ENCODE data around the gene PSMB5.

Gene PSMB5

GRCh38 chr14:23043754-23044153, 9.1 kb upstream of the PSMB5 start:
- DNase-seq (ENCODE audit: low read depth) = no peak

GRCh38 chr14:23043145-23043544, 8.4 kb upstream of the PSMB5 start:
- no peak for DNase-seq (ENCODE audit: low read depth)

- no peak for DNase-seq (ENCODE audit: low read depth)
Measured at GRCh38 chr14:23042162-23042965, 7.7 kb upstream of the PSMB5 start, which contains the start of gene PSMB11. Gene PSMB11, plus strand, starts transcription at chr14:23042212. Its CDS starts 14 bp downstream, at chr14:23042226.

GRCh38 chr14:23041729-23042128, 7.0 kb upstream of the PSMB5 start:
- no peak for DNase-seq (ENCODE audit: low read depth)

GRCh38 chr14:23040100-23040499, 5.4 kb upstream of the PSMB5 start:
- no peak for DNase-seq (ENCODE audit: low read depth)

- no peak for DNase-seq (ENCODE audit: low read depth)
Measured at GRCh38 chr14:23035303-23036144, 824 bp upstream of the PSMB5 start.

- no peak for DNase-seq (ENCODE audit: low read depth)
Measured at GRCh38 chr14:23033801-23034497, 751 bp downstream of the PSMB5 start.

GRCh38 chr14:23033251-23033727, 1.4 kb downstream of the PSMB5 start:
- no peak for DNase-seq (ENCODE audit: low read depth)

GRCh38 chr14:23030936-23031335, 3.8 kb downstream of the PSMB5 start:
- no peak for DNase-seq (ENCODE audit: low read depth)

- DNase-seq (ENCODE audit: low read depth) = no peak
Measured at GRCh38 chr14:23028799-23029198, 5.9 kb downstream of the PSMB5 start.

- DNase-seq (ENCODE audit: low read depth) = no peak
Measured at GRCh38 chr14:23025151-23025814, 9.4 kb downstream of the PSMB5 start.

- no peak for DNase-seq (ENCODE audit: low read depth)
Measured at GRCh38 chr14:23024612-23025075, 10.1 kb downstream of the PSMB5 start.

GRCh38 chr14:23023795-23024152, 10.9 kb downstream of the PSMB5 start:
- DNase-seq (ENCODE audit: low read depth) = no peak

GRCh38 chr14:23023022-23023794, 11.5 kb downstream of the PSMB5 start:
- DNase-seq (ENCODE audit: low read depth) = no peak

- DNase-seq (ENCODE audit: low read depth) = no peak
Measured at GRCh38 chr14:23021889-23022442, 12.7 kb downstream of the PSMB5 start.

- no peak for DNase-seq (ENCODE audit: low read depth)
Measured at GRCh38 chr14:23021434-23021833, 13.3 kb downstream of the PSMB5 start.

- no peak for DNase-seq (ENCODE audit: low read depth)
Measured at GRCh38 chr14:23020143-23021128, 14.3 kb downstream of the PSMB5 start.

- no peak for DNase-seq (ENCODE audit: low read depth)
Measured at GRCh38 chr14:23018107-23018506, 16.6 kb downstream of the PSMB5 start.

- DNase-seq (ENCODE audit: low read depth) = no peak
Measured at GRCh38 chr14:23017091-23017490, 17.6 kb downstream of the PSMB5 start.

Data from fibroblast of the conjunctiva (primary cell).